Measurements from ENCODE around the gene SLC13A2. TPM values are rescaled to one million over a fixed set of nuclear protein-coding genes. Genes with fewer than 3 reads are reported as not detected.

SLC13A2 gene
- total and polyA plus RNA-seq, 12 donors: not detected

- TF ChIP-seq CTCF (IDR thresholded peaks at IDR 0.05): no peak
- intact Hi-C loops (cut with DNase I): no loop called here
- no peak for ATAC-seq
- H3K9me3 ChIP-seq: no peaks in the 10 kb centered on the region
- H3K27ac ChIP-seq: no peak overlapping the region
- DNase-seq: no peak
- H3K27me3 ChIP-seq: peaks cover 0 to 8% (median 0%) of the 10 kb centered on the region in 7 donors
- no peak overlapping the region for H3K4me3 ChIP-seq
- 82 to 83% methylated on average over 6 of the region's 6 CpGs for WGBS, 2 donors
- H3K36me3 ChIP-seq: no peaks in the 10 kb centered on the region
- H3K4me1 ChIP-seq: no peaks in the 10 kb centered on the region
Observed at GRCh38 chr17:28523186-28523585, 49.7 kb downstream of the SLC13A2 start.

GRCh38 chr17:28523876-28524275, 50.4 kb downstream of the SLC13A2 start:
- WGBS, 2 donors: 89 to 90% methylated on average over 14 to 15 of the region's 15 CpGs
- H3K4me1 ChIP-seq: no peaks in the 10 kb centered on the region
- H3K4me3 ChIP-seq: no peak overlapping the region
- ATAC-seq (peak in 1 of 8 donors; percentile 13), DNase-seq (no peak)
- H3K27me3 ChIP-seq: peaks cover 0 to 8% (median 0%) of the 10 kb centered on the region in 7 donors
- TF ChIP-seq CTCF (IDR thresholded peaks at IDR 0.05): no peak
- H3K9me3 ChIP-seq: no peaks in the 10 kb centered on the region
- H3K36me3 ChIP-seq: no peaks in the 10 kb centered on the region
- no peak overlapping the region for H3K27ac ChIP-seq
- intact Hi-C loops (cut with DNase I): no loop called here

GRCh38 chr17:28524476-28525424, 51.3 kb downstream of the SLC13A2 start:
- ATAC-seq (no peak), DNase-seq (no peak)
- H3K4me3 ChIP-seq: no peak overlapping the region
- intact Hi-C loops (cut with DNase I): no loop called here
- 88 to 90% methylated on average over 25 of the region's 25 CpGs for WGBS, 2 donors
- TF ChIP-seq CTCF (IDR thresholded peaks at IDR 0.05): no peak
- no peak overlapping the region for H3K27ac ChIP-seq
- H3K36me3 ChIP-seq: no peaks in the 10 kb centered on the region
- no peaks in the 10 kb centered on the region for H3K4me1 ChIP-seq
- no peaks in the 10 kb centered on the region for H3K9me3 ChIP-seq
- H3K27me3 ChIP-seq: peaks cover 0 to 4% (median 0%) of the 10 kb centered on the region in 7 donors

GRCh38 chr17:28526381-28526780, 52.9 kb downstream of the SLC13A2 start:
- H3K27me3 ChIP-seq: peaks cover 0 to 9% (median 4%) of the 10 kb centered on the region in 7 donors
- intact Hi-C loops (cut with DNase I): no loop called here
- DNase-seq (no peak), ATAC-seq (no peak)
- H3K27ac ChIP-seq: no peak overlapping the region
- no peak for TF ChIP-seq CTCF (IDR thresholded peaks at IDR 0.05)
- no peaks in the 10 kb centered on the region for H3K9me3 ChIP-seq
- no peaks in the 10 kb centered on the region for H3K4me1 ChIP-seq
- 74 to 79% methylated on average over 8 of the region's 8 CpGs for WGBS, 2 donors
- H3K36me3 ChIP-seq: no peaks in the 10 kb centered on the region
- no peak overlapping the region for H3K4me3 ChIP-seq
